A673 (cell line): Measurements from ENCODE around the gene AKAP6. TPM values are rescaled to one million over a fixed set of nuclear protein-coding genes. Genes with fewer than 3 reads are reported as not detected.

Experiments used
- BruUV-seq: library from RNA; stranded (reverse); fragments of 400-500 nt; replicated peaks from 2 replicates; lab custom pipeline; 2021; lab: Mats Ljungman, UMichigan
- CTCF ChIA-PET: fragments of 300-600 bp; sonication (Branson Sonifier 250); formaldehyde crosslinking; loops from one replicate; lab custom pipeline; 2022; ENCODE audit warnings: antibody characterized with exemption; lab: Charles Lee
- POLR2A ChIA-PET: fragments of 300-600 bp; sonication (Branson Sonifier 250); formaldehyde crosslinking; loops from one replicate; lab custom pipeline; 2022; ENCODE audit warnings: antibody characterized with exemption; ENCODE audit not compliant: low non-redundant PET; lab: Charles Lee
- DNase-seq: peaks from one replicate; pipeline ENCODE4 v3.0.0-alpha.2; 2015; ENCODE audit warnings: low spot score
- H3K27ac ChIP-seq: fragments of 200-600 bp; sonication (generic); 2 replicates; pipeline ENCODE4 v1.5.1; 2016; ENCODE audit warnings: mixed run types, low read depth, mild to moderate bottlenecking, mixed read lengths, antibody characterized with exemption, low read length; ENCODE audit not compliant: poor library complexity, severe bottlenecking
- H3K27me3 ChIP-seq: fragments of 200-600 bp; sonication (generic); replicated peaks from 2 replicates; pipeline ENCODE4 v1.6.1; 2017; ENCODE audit warnings: mixed run types, low read depth, mild to moderate bottlenecking, mixed read lengths, antibody characterized with exemption, low read length; ENCODE audit not compliant: insufficient read depth, poor library complexity
- H3K36me3 ChIP-seq: fragments of 200-600 bp; sonication (generic); 2 replicates; pipeline ENCODE4 v1.6.1; 2016; ENCODE audit warnings: mixed run types, mild to moderate bottlenecking, mixed read lengths, antibody characterized with exemption, low read length; ENCODE audit not compliant: insufficient read depth, poor library complexity, severe bottlenecking
- H3K4me1 ChIP-seq: fragments of 200-600 bp; sonication (generic); 2 replicates; pipeline ENCODE4 v1.6.1; 2017; ENCODE audit warnings: mixed run types, mild to moderate bottlenecking, mixed read lengths, antibody characterized with exemption, low read length; ENCODE audit not compliant: insufficient read depth, poor library complexity, severe bottlenecking
- H3K4me3 ChIP-seq: fragments of 200-600 bp; sonication (generic); 2 replicates; pipeline ENCODE4 v1.5.1; 2016; ENCODE audit warnings: low read depth, mixed run types, mild to moderate bottlenecking, mixed read lengths, low read length; ENCODE audit not compliant: poor library complexity, severe bottlenecking
- H3K9me3 ChIP-seq: fragments of 200-600 bp; sonication (generic); 2 replicates; pipeline ENCODE4 v1.6.1; 2016; ENCODE audit warnings: mixed run types, low read depth, mild to moderate bottlenecking, mixed read lengths, antibody characterized with exemption, low read length; ENCODE audit not compliant: poor library complexity, severe bottlenecking
- EZH2 ChIP-seq: fragments of 200-600 bp; sonication (generic); IDR thresholded peaks from 2 replicates; pipeline ENCODE4 v1.6.1; 2017; ENCODE audit warnings: borderline replicate concordance, low read depth, mild to moderate bottlenecking, mixed read lengths, antibody characterized with exemption, low read length; ENCODE audit not compliant: poor library complexity, severe bottlenecking
- intact Hi-C: fragments of 100-400 bp; cut with micrococcal nuclease; formaldehyde crosslinking; loops from one replicate; pipeline ENCODE4 v1.10.0; 2022; ENCODE audit not compliant: unreplicated experiment
- total RNA-seq: library from RNA; stranded (reverse); gene quantifications from 2 replicates; pipeline ENCODE4 v1.2.3, GENCODE V29; 2021
- TF ChIP-seq, protein P1 (sequence below): fragments of 300-800, 200-600 bp; sonication (generic); conservative IDR thresholded peaks from 2 replicates; pipeline ENCODE4 v1.5.1; 2017; ENCODE audit warnings: low read depth, mild to moderate bottlenecking, antibody characterized with exemption, low read length, moderate library complexity, mixed read lengths

Gene AKAP6
- total RNA-seq, 1 experiment from 2014 or later: 0.73 TPM

GRCh38 chr14:32719601-32720000 is 390.5 kb downstream of the AKAP6 start:
- no peak for TF ChIP-seq EZH2
- TF ChIP-seq, protein P1, sequence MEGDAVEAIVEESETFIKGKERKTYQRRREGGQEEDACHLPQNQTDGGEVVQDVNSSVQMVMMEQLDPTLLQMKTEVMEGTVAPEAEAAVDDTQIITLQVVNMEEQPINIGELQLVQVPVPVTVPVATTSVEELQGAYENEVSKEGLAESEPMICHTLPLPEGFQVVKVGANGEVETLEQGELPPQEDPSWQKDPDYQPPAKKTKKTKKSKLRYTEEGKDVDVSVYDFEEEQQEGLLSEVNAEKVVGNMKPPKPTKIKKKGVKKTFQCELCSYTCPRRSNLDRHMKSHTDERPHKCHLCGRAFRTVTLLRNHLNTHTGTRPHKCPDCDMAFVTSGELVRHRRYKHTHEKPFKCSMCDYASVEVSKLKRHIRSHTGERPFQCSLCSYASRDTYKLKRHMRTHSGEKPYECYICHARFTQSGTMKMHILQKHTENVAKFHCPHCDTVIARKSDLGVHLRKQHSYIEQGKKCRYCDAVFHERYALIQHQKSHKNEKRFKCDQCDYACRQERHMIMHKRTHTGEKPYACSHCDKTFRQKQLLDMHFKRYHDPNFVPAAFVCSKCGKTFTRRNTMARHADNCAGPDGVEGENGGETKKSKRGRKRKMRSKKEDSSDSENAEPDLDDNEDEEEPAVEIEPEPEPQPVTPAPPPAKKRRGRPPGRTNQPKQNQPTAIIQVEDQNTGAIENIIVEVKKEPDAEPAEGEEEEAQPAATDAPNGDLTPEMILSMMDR: no peak
- Histone ChIP-seq H3K27me3 (no peaks in the 10 kb centered on the region), H3K4me1 (peaks cover 20% of the 10 kb centered on the region), H3K27ac (no peak overlapping the region), H3K36me3 (no peaks in the 10 kb centered on the region), H3K4me3 (no peak overlapping the region), H3K9me3 (no peaks in the 10 kb centered on the region)
- CTCF ChIA-PET: no interaction called here
- BruUV-seq: no TSS peak
- intact Hi-C loops: no loop called here
- POLR2A ChIA-PET: no interaction called here
- DNase-seq: no peak

DNA sequence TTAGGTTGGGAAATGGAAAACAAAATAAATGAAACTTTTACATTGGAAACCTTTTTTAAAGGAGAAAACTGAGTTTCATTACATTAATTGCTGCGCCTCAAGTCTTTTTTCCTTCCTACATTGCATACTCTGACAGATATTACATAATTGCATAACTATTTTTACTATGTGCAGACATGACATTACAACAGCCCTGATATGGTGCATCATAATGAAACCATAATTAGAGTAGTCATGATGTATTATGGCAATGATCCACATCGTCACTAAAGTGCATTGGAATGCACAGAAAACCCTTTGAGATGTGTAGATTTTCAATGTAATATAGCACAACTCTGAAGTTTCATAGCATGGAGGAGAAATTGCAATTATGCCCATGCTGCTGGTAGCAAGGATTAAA is 391.8 kb downstream of the AKAP6 start:
- CTCF ChIA-PET: no interaction called here
- Histone ChIP-seq H3K27me3 (no peaks in the 10 kb centered on the region), H3K27ac (no peak overlapping the region), H3K9me3 (no peaks in the 10 kb centered on the region), H3K4me3 (no peak overlapping the region), H3K4me1 (peaks cover 26% of the 10 kb centered on the region), H3K36me3 (no peaks in the 10 kb centered on the region)
- intact Hi-C loops: no loop called here
- POLR2A ChIA-PET: no interaction called here
- no TSS peak for BruUV-seq
- no peak for DNase-seq
- no peak for TF ChIP-seq EZH2
- TF ChIP-seq, protein P1: no peak

GRCh38 chr14:32722631-32723183 is 393.6 kb downstream of the AKAP6 start:
- TF ChIP-seq, protein P1: no peak
- no peak for TF ChIP-seq EZH2
- BruUV-seq: no TSS peak

More at GRCh38 chr14:32722631-32723183, 393.6 kb downstream of the AKAP6 start:
- H3K36me3 ChIP-seq: no peaks in the 10 kb centered on the region
- POLR2A ChIA-PET: no interaction called here
- no peak overlapping the region for H3K27ac ChIP-seq
- no peaks in the 10 kb centered on the region for H3K27me3 ChIP-seq
- DNase-seq: no peak
- H3K4me3 ChIP-seq: no peak overlapping the region
- peaks cover 36% of the 10 kb centered on the region for H3K4me1 ChIP-seq
- intact Hi-C loops: no loop called here
- no peaks in the 10 kb centered on the region for H3K9me3 ChIP-seq
- CTCF ChIA-PET: interaction anchor here (0.6 kb wide), 1 partner anchor 41 kb away, joined by 3 read pairs; no protein-coding TSS in a partner anchor
